Heart left ventricle (tissue), 16 donors: ENCODE results near the gene CAMTA2. TPM values are rescaled to one million over a fixed set of nuclear protein-coding genes. Genes with fewer than 3 reads are reported as not detected.

ENCODE experiments used
- ATAC-seq, 4 donors: fragments of 200-7000 bp; cut with Tn5 transposase; one replicate each; pipeline ENCODE4 v1.9.1; 2020 to 2022; ENCODE audit warnings: moderate library complexity in 4 of 4, mild to moderate bottlenecking in 3 of 4, moderate number of reproducible peaks in 1 of 4
- DNase-seq, 5 donors: peaks; one replicate each; pipeline ENCODE4 v3.0.0-alpha.2; 2020
- H3K27ac ChIP-seq, 12 donors: fragments of 200-600 bp; sonication (generic) in 4 of 12; one replicate each; pipeline versions ENCODE4 v1.5.0 to v1.8.0; 2016 to 2022; ENCODE audit warnings: mild to moderate bottlenecking in 2 of 12
- H3K27me3 ChIP-seq, 9 donors: fragments of 200-600 bp; sonication (generic) in 2 of 9; one replicate each; pipeline versions ENCODE4 v1.5.1 to v1.8.0; 2016 to 2022; ENCODE audit warnings: mild to moderate bottlenecking in 3 of 9
- H3K36me3 ChIP-seq, 9 donors: fragments of 200-600 bp; sonication (generic) in 2 of 9; one replicate each; pipeline versions ENCODE4 v1.5.0 to v1.8.0; 2018 to 2022; ENCODE audit warnings: mild to moderate bottlenecking in 2 of 9
- H3K4me1 ChIP-seq, 12 donors: fragments of 200-600 bp; sonication (generic) in 4 of 12; one replicate each; pipeline versions ENCODE4 v1.5.0 to v1.8.0; 2016 to 2022; ENCODE audit warnings: mild to moderate bottlenecking in 3 of 12
- H3K4me3 ChIP-seq, 12 donors: fragments of 200-600 bp; sonication (generic) in 4 of 12; one replicate each; pipeline versions ENCODE4 v1.5.0 to v1.8.0; 2017 to 2022; ENCODE audit warnings: mild to moderate bottlenecking in 9 of 12, moderate library complexity in 4 of 12
- H3K9me3 ChIP-seq, 12 donors: fragments of 200-600 bp; sonication (generic) in 4 of 12; one replicate each; pipeline versions ENCODE4 v1.5.0 to v1.8.0; 2016 to 2022; ENCODE audit warnings: mild to moderate bottlenecking in 1 of 12
- POLR2A ChIP-seq, 2 donors: fragments of 450-650 bp; IDR thresholded peaks; one replicate each; pipeline ENCODE4 v1.6.1; 2017; ENCODE audit warnings: antibody characterized with exemption in 2 of 2, mild to moderate bottlenecking in 2 of 2, moderate library complexity in 2 of 2
- WGBS, 4 donors: extraction: QIAGEN DNeasy Blood & Tissue Kit in 2 of 4; methylation state at CpG; one replicate each; pipeline versions ENCODE4 v1.1.5 to v1.1.7; 2013 to 2018; 5-methylcytosine and 5-hydroxymethylcytosine counted together
- intact Hi-C, 10 donors: fragments of 100-400 bp; cut with DNase I; formaldehyde crosslinking; loops; one replicate each; pipeline versions ENCODE4 v1.11.1 to v1.14.2; 2022
- polyA plus RNA-seq, 2 donors: library from polyadenylated mRNA; stranded (reverse); fragments of 200-250 nt; gene quantifications; one replicate each; pipeline ENCODE4 v1.2.3, GENCODE V29; 2013
- total RNA-seq, 9 donors: library from RNA; depleted of rRNA in 2 of 9; stranded (reverse); fragments of >200 nt in 2 of 9; fragmentation: NEBNext Ultra II Directional in 3 of 9; extraction: Animal tissue kit (Norgen Biotek cat#: 25700) in 3 of 9; gene quantifications; one replicate each; pipeline versions ENCODE4 v1.1.0 to v1.2.4, GENCODE V29; 2016 to 2023
- TF ChIP-seq, protein P1 (sequence below), 12 donors: fragments of 200-600 bp; sonication (generic) in 4 of 12; IDR thresholded peaks; one replicate each; pipeline versions ENCODE4 v1.5.0 to v1.8.0; 2018 to 2022; ENCODE audit warnings: antibody characterized with exemption in 12 of 12, mild to moderate bottlenecking in 5 of 12
- donor health status: ischemic (EF 13 %, LVEDD 7.1; RV severe dilation, severe dysfunction).
- donor health status: healthy with polysubstance abuse.
- donor health status: DM: no; HTN: yes; CAD: no.
- donor health status: DM: no; HTN: no; CAD: no.
- donor health status: ischemic (EF 25% LVEDD 6.9; RV normal size, moderate dysfunction).
- donor health status: ischemic (EF 25% LVEDD 5.7; RV mildly dilated, moderate dysfunction).
- donor health status: healthy.
- donor health status: DM: yes; HTN: yes; CAD: no.
- donor health status: ischemic (EF 35%, LVEDD 5.7; RV mildly dilated, moderate dysfunction).
- donor health status: nonischemic (EF 11% LVEDD 7.7; RV severe dilation, severe dysfunction).
- donor health status: DM: yes; HTN: yes; CAD: no.
- donor health status: PGD.
- donor health status: ischemic (EF 29% LVEDD 5.4; RV normal size, mild dysfunction).
- donor health status: nonischemic (EF 23%, LVEDD 6.1; RV moderate dilation, normal function).

Gene CAMTA2
- total and polyA plus RNA-seq, 11 donors: 25.2 to 108 (median 33.7) TPM

DNA sequence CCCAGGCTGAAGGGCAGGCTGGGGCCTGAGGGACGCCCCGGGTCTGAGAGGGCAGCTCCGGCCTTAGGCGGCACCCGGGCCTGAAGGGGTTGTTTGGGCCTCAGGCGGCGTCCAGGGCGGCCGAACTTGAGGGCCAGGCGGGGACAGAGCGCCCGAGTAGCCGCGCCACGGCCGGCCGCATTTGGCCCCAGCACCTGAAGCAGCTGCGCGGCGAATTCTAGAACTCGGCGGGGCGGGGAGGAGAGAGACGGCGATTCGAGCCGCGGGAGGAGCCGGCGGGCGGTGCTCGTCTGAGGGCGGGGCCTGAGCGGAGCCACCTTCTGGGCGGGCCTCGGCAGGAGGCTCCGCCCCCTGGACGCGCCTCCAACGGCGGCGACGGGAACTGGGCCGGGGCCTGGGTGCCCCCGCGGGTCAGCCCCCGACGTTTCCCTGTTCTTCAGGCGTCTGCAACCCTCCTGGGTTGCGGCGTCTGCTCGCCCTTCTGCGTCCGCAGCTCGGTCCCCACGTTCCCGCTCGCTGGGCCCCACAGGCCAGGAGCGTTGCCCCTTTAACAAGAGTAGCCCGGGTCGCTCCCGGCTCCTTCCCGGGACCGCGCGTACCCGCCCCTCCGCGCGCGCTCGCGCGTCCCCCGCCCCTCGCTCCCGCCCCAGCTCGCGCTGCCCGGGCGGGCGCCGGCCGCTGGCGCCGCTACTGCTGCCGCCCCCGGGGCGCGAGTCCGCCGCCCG lies 10.0 kb upstream of the CAMTA2 start, which contains the start of the genes INCA1 and KIF1C:
Gene INCA1, minus strand, starts transcription at position 221 of the 725 bp plus-strand sequence. CDS start 3,085 bp downstream, outside the sequence.
Gene KIF1C, plus strand, starts transcription at position 649 of the 725 bp plus-strand sequence. CDS start 2,297 bp downstream, outside the sequence.
- WGBS, 4 donors: 0 to 1% (median 1%) methylated on average over 40 to 93 of the region's 93 CpGs
- H3K4me3 ChIP-seq: peak within 1 kb of the TSS; percentile 66 to 100 (median 94)
- H3K27me3 ChIP-seq: no peaks in the 10 kb centered on the region
- H3K27ac ChIP-seq: peak within 1 kb of the TSS; percentile 92 to 99 (median 95)
- peaks cover 0 to 18% (median 16%) of the 10 kb centered on the region in 9 donors for H3K36me3 ChIP-seq
- peaks cover 0 to 41% (median 31%) of the 10 kb centered on the region in 12 donors for H3K4me1 ChIP-seq
- peak; percentile 63 to 90 (median 88) for ATAC-seq
- H3K9me3 ChIP-seq: no peaks in the 10 kb centered on the region
- DNase-seq: peak; percentile 95 to 98 (median 96)
- intact Hi-C loops: loop anchor here in 5 of 10 donors (1.0 to 5.0 kb wide), 5 partner anchors 30 to 60 kb away; partner anchors contain the start of genes RNF167 (in 4 of the 5), SLC25A11 (in 4 of the 5), SPAG7 (in 2 of the 5) and PFN1 (in 1 of the 5)
- peak in 1 of 2 donors; percentile 87 for TF ChIP-seq POLR2A (IDR thresholded peaks at IDR 0.05)
- TF ChIP-seq, protein P1, sequence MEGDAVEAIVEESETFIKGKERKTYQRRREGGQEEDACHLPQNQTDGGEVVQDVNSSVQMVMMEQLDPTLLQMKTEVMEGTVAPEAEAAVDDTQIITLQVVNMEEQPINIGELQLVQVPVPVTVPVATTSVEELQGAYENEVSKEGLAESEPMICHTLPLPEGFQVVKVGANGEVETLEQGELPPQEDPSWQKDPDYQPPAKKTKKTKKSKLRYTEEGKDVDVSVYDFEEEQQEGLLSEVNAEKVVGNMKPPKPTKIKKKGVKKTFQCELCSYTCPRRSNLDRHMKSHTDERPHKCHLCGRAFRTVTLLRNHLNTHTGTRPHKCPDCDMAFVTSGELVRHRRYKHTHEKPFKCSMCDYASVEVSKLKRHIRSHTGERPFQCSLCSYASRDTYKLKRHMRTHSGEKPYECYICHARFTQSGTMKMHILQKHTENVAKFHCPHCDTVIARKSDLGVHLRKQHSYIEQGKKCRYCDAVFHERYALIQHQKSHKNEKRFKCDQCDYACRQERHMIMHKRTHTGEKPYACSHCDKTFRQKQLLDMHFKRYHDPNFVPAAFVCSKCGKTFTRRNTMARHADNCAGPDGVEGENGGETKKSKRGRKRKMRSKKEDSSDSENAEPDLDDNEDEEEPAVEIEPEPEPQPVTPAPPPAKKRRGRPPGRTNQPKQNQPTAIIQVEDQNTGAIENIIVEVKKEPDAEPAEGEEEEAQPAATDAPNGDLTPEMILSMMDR (IDR thresholded peaks at IDR 0.05): peak in 6 of 12 donors; percentile 7 to 35 (median 27)

DNA sequence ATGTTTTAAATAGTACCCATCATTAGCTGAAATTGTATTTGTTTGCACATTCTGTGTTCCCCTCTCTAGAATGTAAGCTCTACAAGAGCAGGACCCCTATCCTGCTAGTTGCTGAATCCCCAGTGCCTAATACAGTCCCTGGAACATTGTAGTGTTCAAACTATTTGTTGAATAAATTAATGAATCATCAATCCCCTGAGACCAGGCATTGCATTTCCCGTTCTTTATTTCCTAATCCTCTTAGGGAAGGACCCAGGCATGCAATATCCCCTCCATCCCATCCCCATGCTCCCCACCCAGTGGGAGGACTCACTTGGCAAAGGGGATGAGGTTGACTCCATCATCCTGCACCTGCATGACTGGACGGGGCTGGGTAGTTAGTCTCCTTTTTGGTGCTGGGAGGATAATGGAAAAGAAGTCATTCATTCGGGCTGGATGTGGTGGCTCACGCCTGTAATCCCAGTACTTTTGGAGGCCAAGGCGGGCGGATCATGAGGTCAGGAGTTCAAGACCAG lies 6.7 kb upstream of the CAMTA2 start:
- TF ChIP-seq, protein P1 (IDR thresholded peaks at IDR 0.05): no peak
- TF ChIP-seq POLR2A (IDR thresholded peaks at IDR 0.05): no peak
- ATAC-seq (no peak), DNase-seq (no peak)
- H3K4me1 ChIP-seq: peaks cover 0 to 17% (median 13%) of the 10 kb centered on the region in 12 donors
- H3K27me3 ChIP-seq: no peaks in the 10 kb centered on the region
- H3K9me3 ChIP-seq: no peaks in the 10 kb centered on the region
- 83 to 87% (median 86%) methylated on average over 6 of the region's 6 CpGs for WGBS, 4 donors
- intact Hi-C loops: no loop called here
- no peaks in the 10 kb centered on the region for H3K36me3 ChIP-seq
- no peak overlapping the region for H3K4me3 ChIP-seq
- no peak overlapping the region for H3K27ac ChIP-seq

DNA sequence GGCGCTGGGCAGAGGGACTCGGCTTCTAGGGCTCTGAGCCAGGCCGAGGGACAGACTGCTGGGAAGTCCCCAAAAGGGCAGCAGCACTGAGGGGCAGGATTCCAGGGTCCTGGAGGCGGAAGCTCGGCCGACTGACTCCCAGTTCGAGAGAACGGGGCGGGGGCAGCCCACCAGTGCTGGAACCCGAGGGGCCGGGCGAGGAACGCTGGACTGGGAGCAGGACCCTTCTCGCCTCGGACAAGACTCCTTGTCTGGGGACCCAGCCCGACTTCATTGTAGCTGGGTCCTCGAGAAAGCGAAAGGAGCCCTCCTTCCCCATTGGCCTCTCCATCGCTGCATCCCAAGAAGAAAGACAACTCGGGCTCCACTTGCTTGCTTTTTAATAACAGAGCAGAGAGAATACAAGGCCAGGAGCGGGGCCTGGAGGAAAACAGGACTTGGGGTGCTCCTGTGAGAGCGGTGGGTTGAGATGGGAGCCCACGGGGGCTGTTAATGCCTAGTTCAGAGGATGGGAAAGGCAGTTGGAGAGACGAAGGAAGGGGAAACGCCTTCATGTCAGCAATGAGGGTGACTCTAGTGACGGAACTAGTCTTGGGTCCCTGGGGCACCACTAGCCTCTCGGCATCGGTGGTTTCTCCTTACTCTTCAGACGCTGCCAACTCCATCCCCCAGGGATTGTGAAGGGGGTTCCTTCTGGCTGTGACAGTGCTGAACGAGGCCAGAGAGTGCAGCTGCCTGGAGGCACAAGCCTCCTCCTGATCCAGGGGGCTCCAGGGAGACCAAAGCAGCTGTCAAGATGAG lies 492 bp upstream of the CAMTA2 start:
- 2 to 6% (median 4%) methylated on average over 21 to 30 of the region's 30 CpGs for WGBS, 4 donors
- Histone ChIP-seq H3K4me3 (peak overlapping the region; percentile 49 to 95 (median 76)), H3K4me1 (peaks cover 0 to 27% (median 23%) of the 10 kb centered on the region in 12 donors), H3K27ac (peak overlapping the region; percentile 77 to 97 (median 93)), H3K27me3 (no peaks in the 10 kb centered on the region), H3K36me3 (peaks cover 0 to 27% (median 16%) of the 10 kb centered on the region in 9 donors), H3K9me3 (no peaks in the 10 kb centered on the region)
- ATAC-seq (peak in 2 of 4 donors; percentile 3 to 46), DNase-seq (peak in 3 of 5 donors; percentile 50 to 66 (median 54))
- intact Hi-C loops: loop anchor here (1.0 to 10.0 kb wide), 11 partner anchors 19 to 251 kb away; partner anchors contain the start of genes GP1BA (in 2 of the 10), CXCL16 (in 1 of the 10), PFN1 (in 1 of the 10) and SPAG7 (in 1 of the 10)
- TF ChIP-seq POLR2A (IDR thresholded peaks at IDR 0.05): peak in 1 of 2 donors; percentile 24
- TF ChIP-seq, protein P1 (IDR thresholded peaks at IDR 0.05): no peak
